H54 (cell line): Measurements from ENCODE around the gene DTNBP1.

ENCODE experiments used
- DNase-seq: peaks from one replicate; pipeline ENCODE4 v3.0.0; 2011; ENCODE audit warnings: low spot score, mixed read lengths; ENCODE audit not compliant: insufficient read length
- FAIRE-seq: peaks from 3 replicates; lab custom pipeline; 2011; peaks lifted over from hg19 to GRCh38; lab: Jason Lieb, UNC
- POLR2A ChIP-seq: IDR thresholded peaks from 2 replicates; pipeline ENCODE4 v1.6.1; 2011; ENCODE audit warnings: low read depth, mild to moderate bottlenecking, low read length

Gene DTNBP1

DNA sequence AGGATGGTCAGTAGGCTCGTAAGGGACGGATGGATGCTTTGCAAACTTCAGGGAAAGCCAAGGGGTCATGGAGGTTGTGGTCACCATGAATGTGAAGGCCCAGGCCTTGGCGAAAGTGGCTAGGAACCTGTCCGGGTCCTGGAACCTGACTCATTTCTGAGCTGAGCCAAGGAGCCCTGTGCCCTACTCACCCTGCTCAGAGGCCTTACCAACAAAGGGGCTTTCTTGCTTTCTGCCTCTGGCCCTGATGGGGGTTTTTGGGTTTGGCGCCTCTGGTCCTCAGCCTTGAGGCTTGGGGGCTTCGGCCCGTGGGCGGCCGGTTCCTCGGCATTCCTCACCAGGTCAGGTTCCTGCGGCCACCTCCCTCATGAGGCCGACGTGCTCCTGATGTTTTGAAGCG, 155.1 kb downstream of the DTNBP1 start:
- FAIRE-seq (no peak), DNase-seq (no peak)
- no peak for TF ChIP-seq POLR2A

GRCh38 chr6:15507221-15507620, 155.6 kb downstream of the DTNBP1 start:
- no peak for DNase-seq
- no peak for TF ChIP-seq POLR2A
- FAIRE-seq, result no peak

GRCh38 chr6:15506066-15506465, 156.8 kb downstream of the DTNBP1 start:
- no peak for FAIRE-seq
- TF ChIP-seq POLR2A, result no peak
- DNase-seq, result no peak

DNA sequence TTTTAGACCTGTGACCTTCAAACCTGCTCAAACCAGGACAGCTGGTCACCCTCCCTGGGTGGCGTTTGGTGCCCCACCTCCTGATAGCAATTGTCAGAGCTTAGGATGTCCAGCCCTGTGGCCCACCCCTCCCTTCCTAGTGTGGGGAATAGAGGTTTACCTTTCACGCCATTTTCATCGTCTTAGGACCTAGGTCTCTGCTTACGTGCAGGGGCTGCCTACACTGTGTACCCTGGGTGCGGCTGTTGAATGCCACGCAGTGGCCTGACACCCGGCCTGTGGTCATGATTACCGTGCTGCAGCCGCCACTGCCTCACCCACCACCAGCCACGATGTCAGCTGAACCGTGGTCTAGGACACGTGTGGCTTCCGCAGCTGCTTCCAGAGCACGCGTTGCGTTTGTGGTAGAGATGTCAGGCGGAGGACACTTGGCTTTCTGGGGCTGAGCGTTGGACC, 157.3 kb downstream of the DTNBP1 start:
- no peak for TF ChIP-seq POLR2A
- FAIRE-seq (no peak), DNase-seq (no peak)

GRCh38 chr6:15504581-15505350, 158.1 kb downstream of the DTNBP1 start:
- FAIRE-seq, result no peak
- no peak for TF ChIP-seq POLR2A
- peak; percentile 76 for DNase-seq

DNA sequence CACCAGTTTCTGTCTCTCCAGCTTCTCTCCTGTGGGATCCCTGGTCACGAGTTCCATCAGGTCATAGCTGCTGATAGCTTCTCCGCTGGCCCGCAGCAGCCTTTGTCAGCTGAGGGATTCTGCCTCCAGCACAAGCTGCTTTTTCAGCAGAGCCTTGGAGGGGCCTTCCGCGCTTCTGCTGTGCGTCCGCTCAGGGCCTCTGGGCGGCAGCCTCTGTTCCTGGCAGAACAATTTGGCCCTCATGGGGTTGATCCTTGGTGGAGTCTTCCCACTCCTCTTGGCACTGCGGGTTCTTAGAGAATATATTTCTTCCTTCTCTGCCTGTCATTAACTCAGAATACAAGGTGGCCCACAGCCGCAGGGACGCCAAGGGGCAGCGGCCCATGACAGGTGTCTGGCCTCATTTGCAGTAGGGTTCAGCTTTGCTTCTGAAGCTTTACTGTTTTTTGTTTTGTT, 158.8 kb downstream of the DTNBP1 start:
- FAIRE-seq, result no peak
- no peak for TF ChIP-seq POLR2A
- no peak for DNase-seq

DNA sequence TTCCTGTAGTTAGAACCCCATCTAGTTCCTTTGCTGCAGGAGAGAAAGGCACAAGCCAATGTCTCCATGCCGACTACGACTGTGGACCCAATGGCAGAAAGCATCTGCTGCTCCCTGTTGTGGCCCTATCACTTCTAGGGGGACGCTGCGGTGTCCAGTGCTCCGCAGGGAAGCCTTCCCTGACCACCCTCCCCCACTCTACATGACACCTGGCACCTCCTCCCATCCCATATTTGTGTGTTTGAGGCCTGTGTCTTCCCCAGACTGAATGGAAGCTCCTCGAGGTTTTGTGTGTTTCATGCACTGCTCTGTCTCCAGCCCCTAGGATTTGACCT, 159.5 kb downstream of the DTNBP1 start:
- no peak for DNase-seq
- FAIRE-seq, result no peak
- TF ChIP-seq POLR2A, result no peak

DNA sequence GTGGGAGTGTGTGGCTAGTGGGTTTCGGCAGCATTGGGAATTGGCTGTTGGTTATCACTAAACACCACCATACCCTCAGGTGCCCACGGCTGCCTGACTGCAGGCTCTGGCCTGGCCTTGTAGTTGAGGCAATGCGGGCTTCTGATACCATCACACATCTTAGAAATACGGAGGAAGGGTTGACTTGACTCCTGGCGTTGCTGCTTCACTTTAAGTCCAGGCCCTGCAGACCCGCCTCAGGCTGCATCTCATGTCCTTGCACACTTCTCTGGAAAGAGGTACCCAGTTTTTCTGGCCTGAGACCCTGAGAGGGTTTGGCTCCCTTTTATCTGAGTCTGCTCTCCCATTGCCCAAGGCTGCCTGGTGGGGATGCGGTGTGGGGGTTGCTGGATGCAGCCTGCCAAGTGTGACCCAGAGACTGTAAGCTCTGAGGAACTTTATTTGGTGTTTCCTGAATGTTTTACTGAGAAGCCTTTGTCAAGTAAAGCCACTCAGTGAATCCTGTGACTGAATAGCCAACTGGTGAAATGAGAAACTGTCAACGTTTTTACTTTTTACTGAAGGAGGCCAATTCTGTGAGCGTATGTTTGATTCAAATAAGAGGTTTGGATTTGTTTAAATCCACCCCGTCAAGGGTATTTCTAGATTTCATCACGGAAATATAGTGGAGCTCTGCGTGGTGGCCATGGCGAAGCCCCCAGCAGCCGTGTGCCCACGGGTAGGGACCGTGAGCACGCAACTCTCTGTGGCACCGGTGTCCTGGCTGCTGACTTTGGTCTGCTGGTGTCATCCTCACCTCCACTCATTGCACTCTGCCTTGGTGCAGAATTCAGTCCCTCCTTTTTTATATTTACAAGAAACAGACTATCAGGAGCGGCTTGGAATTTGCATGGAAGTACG, 160.1 kb downstream of the DTNBP1 start:
- TF ChIP-seq POLR2A, result no peak
- FAIRE-seq, result no peak
- no peak for DNase-seq

DNA sequence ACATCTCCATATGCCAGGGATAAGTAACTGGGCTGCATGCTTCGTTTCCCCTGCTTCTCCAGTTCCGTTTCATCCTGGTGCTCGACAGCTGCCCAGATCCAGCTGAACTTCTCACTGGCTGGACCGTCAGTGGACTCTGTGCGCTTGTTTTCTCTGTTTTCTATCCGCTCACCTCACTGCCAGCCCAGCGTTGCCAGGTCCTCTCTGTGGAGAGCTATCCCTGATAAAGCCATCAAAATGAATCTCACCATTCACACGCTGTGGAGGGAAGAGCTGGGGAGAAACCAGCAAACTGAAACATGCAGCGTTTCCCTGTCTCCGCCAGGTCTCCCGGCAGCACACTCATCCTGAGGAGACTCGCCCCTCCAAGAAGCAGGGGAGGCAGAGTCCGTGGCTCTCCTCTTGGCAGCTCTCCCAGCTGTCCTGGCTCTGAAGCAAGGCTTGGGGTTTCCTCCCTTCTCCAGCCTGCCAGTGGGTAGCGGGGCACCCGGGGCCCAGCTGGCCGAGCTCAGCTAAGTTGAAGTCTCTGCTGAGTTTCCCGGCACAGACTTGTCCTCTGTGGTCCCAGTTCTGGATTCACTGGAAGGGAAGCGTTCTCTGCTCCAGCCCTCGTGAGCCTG, 160.9 kb downstream of the DTNBP1 start:
- DNase-seq, result peak; percentile 55
- no peak for TF ChIP-seq POLR2A
- no peak for FAIRE-seq

DNA sequence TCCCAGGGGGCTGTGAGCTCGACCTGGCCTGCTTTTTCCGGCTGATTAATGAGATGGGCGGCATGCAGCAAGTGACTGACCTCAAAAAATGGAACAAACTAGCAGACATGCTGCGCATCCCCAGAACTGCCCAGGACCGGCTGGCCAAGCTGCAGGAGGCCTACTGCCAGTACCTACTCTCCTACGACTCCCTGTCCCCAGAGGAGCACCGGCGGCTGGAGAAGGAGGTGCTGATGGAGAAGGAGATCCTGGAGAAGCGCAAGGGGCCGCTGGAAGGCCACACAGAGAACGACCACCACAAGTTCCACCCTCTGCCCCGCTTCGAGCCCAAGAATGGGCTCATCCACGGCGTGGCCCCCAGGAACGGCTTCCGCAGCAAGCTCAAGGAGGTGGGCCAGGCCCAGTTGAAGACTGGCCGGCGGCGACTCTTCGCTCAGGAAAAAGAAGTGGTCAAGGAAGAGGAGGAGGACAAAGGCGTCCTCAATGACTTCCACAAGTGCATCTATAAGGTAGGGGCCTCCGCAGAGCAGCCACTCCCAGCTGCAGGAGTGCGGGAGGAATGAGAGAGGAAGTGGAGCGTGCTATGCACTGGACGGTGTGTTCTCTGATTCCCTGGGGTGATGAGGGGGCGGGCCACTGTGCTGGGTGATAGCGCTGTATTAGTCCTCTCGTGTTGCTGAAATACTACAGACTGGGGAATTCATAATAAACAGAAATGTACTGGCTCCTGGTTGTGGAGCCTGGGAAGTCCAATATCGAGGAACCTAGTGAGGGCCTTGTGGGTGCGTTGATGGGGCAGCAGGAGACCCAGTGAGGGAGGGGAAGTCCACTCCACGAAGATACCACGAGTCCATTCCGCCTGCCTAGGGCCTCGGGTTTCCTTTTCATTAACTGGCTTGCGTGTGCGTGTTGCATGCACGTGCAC, 161.7 kb downstream of the DTNBP1 start:
- FAIRE-seq (no peak), DNase-seq (no peak)
- TF ChIP-seq POLR2A, result no peak

- FAIRE-seq (no peak), DNase-seq (no peak)
- TF ChIP-seq POLR2A, result no peak
Measured at GRCh38 chr6:15500078-15500740, 162.6 kb downstream of the DTNBP1 start.

DNA sequence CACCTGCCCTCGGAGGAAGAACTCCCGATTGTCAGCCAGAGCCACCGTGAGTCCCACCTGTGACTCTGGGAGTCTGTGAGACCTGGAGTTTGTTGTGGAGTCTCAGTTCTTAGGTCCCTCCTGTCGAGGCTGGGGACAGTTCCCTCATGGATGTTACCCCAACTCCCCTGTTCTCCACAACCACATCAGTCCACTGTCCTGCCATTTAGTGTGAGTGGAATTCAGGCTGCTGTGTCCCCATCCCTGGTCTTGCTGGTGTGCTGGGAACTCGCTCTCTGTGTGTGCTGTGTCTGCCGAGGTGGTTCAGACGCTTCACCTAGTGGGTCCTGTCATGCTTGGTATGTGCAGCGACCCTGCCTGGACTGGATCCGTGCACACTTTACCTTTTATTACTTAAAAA, 163.2 kb downstream of the DTNBP1 start:
- no peak for FAIRE-seq
- no peak for DNase-seq
- no peak for TF ChIP-seq POLR2A

DNA sequence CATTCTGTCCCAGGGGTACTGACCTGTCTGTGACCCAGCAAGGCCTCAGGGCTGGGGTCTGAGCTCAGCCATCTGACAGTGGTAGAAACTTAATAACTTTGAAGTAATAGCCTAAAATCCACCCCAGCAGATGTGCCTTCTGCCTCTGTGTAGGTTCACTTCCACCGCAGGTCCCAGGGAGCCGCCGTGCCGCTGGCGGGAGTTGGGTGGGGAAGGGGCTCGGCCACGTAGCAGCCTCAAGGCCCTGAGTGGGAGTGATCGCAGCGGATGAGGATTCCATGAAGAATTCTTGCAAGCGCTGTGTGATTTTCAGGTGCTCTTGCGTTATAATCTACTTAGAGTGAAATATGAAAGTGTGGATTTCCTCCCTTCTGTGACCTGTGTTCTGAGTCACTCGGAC, 163.7 kb downstream of the DTNBP1 start:
- no peak for TF ChIP-seq POLR2A
- DNase-seq (no peak), FAIRE-seq (no peak)
